Left lobe of liver (tissue), 2 donors: ENCODE data around the gene SIRPA. TPM values are rescaled to one million over a fixed set of nuclear protein-coding genes. Genes with fewer than 3 reads are reported as not detected.

Experiments used
- ATAC-seq: fragments of 200-7000 bp; cut with Tn5 transposase; one replicate; pipeline ENCODE4 v1.9.1; 2020; ENCODE audit warnings: mild to moderate bottlenecking, moderate library complexity
- DNase-seq: peaks from one replicate; pipeline ENCODE4 v3.0.0-alpha.2; 2020; ENCODE audit warnings: low spot score
- total RNA-seq: library from RNA; stranded (reverse); gene quantifications from one replicate; pipeline ENCODE4 v1.2.1, GENCODE V29; 2021
- donor health status: DM: no; HTN: no; CAD: no; lungs with moderate emphysema.
- donor health status: DM: no; HTN: yes; CAD: no.

Gene SIRPA
- total RNA-seq, 1 donor from 2014 or later: 35.9 TPM

- DNase-seq (no peak), ATAC-seq (no peak)
Measured at GRCh38 chr20:1885940-1886693, 9.1 kb upstream of the SIRPA start.

GRCh38 chr20:1887321-1887720, 7.9 kb upstream of the SIRPA start:
- ATAC-seq (no peak), DNase-seq (no peak)

GRCh38 chr20:1887756-1888155, 7.5 kb upstream of the SIRPA start:
- ATAC-seq: no peak
- DNase-seq: no peak

- DNase-seq (no peak), ATAC-seq (peak; percentile 57)
Measured at GRCh38 chr20:1888796-1889463, 6.3 kb upstream of the SIRPA start.

- ATAC-seq: peak; percentile 62
- DNase-seq: peak; percentile 90
Measured at GRCh38 chr20:1890469-1891262, 4.5 kb upstream of the SIRPA start.

GRCh38 chr20:1891263-1892118, 3.7 kb upstream of the SIRPA start:
- DNase-seq (no peak), ATAC-seq (no peak)

GRCh38 chr20:1892119-1892385, 3.2 kb upstream of the SIRPA start:
- no peak for DNase-seq
- ATAC-seq: no peak

GRCh38 chr20:1893721-1894470, 1.3 kb upstream of the SIRPA start:
- ATAC-seq: no peak

GRCh38 chr20:1894471-1894950, 696 bp upstream of the SIRPA start:
- ATAC-seq (peak; percentile 63), DNase-seq (peak; percentile 89)

More at GRCh38 chr20:1893721-1894470, 1.3 kb upstream of the SIRPA start:
- no peak for DNase-seq

GRCh38 chr20:1895674-1896483, 672 bp downstream of the SIRPA start:
- DNase-seq: peak; percentile 93
- ATAC-seq: peak; percentile 71

GRCh38 chr20:1896484-1897258, 1.5 kb downstream of the SIRPA start:
- no peak for ATAC-seq
- DNase-seq: no peak

GRCh38 chr20:1897541-1897940, 2.3 kb downstream of the SIRPA start:
- DNase-seq: no peak
- no peak for ATAC-seq

GRCh38 chr20:1897965-1898464, 2.8 kb downstream of the SIRPA start:
- DNase-seq (no peak), ATAC-seq (no peak)

GRCh38 chr20:1898482-1899240, 3.5 kb downstream of the SIRPA start:
- ATAC-seq (no peak), DNase-seq (no peak)

- no peak for ATAC-seq
Measured at GRCh38 chr20:1899241-1899525, 4.0 kb downstream of the SIRPA start.

GRCh38 chr20:1900321-1900801, 5.2 kb downstream of the SIRPA start:
- ATAC-seq: peak; percentile 67
- DNase-seq: no peak

More at GRCh38 chr20:1899241-1899525, 4.0 kb downstream of the SIRPA start:
- no peak for DNase-seq

GRCh38 chr20:1901704-1902103, 6.5 kb downstream of the SIRPA start:
- ATAC-seq: no peak

GRCh38 chr20:1902188-1902587, 7.0 kb downstream of the SIRPA start:
- no peak for DNase-seq
- ATAC-seq: no peak

More at GRCh38 chr20:1901704-1902103, 6.5 kb downstream of the SIRPA start:
- DNase-seq: no peak
